Lower leg skin (tissue), 4 donors: Measurements from ENCODE around the gene SHBG. TPM values are rescaled to one million over a fixed set of nuclear protein-coding genes. Genes with fewer than 3 reads are reported as not detected.
A peak's percentile ranks its signal among the peaks of the same experiment; 100 is the strongest.

Source experiments
- DNase-seq, 2 donors: peaks; one replicate each; pipeline ENCODE4 v3.0.0-alpha.2; 2019; ENCODE audit warnings: low spot score in 2 of 2
- H3K4me3 ChIP-seq: fragments of 200-600 bp; sonication (generic); 2 replicates; pipeline ENCODE4 v1.5.1; 2017; ENCODE audit warnings: mild to moderate bottlenecking, low read depth; ENCODE audit not compliant: poor library complexity, severe bottlenecking
- CTCF ChIP-seq, 3 donors: fragments of 450-650 bp; IDR thresholded peaks; one replicate each; pipeline ENCODE4 v1.5.1; 2016; ENCODE audit warnings: antibody characterized with exemption in 3 of 3, mild to moderate bottlenecking in 3 of 3, moderate library complexity in 2 of 3
- POLR2A ChIP-seq, 2 donors: fragments of 450-650 bp; IDR thresholded peaks; one replicate each; pipeline ENCODE4 v1.6.1; 2016 to 2017; ENCODE audit warnings: antibody characterized with exemption in 2 of 2, mild to moderate bottlenecking in 1 of 2, moderate library complexity in 1 of 2
- WGBS, 2 donors: methylation state at CpG; one replicate each; pipeline ENCODE4 v1.1.5; 2018; 5-methylcytosine and 5-hydroxymethylcytosine counted together
- intact Hi-C: fragments of 100-400 bp; cut with DNase I; formaldehyde crosslinking; loops from one replicate; pipeline ENCODE4 v1.15.0; 2023; ENCODE audit warnings: low total_unique reads
- total RNA-seq, 4 donors: library from RNA; depleted of rRNA; stranded (reverse); fragments of >200 nt; gene quantifications; one replicate each; pipeline ENCODE4 v1.1.0, GENCODE V29; 2016

SHBG gene
- total RNA-seq, 4 donors from 2014 or later = not detected

- 50 to 65% methylated on average over 9 of the region's 9 CpGs for whole genome bisulfite sequencing, 2 donors
- no peak for TF ChIP-seq POLR2A (IDR thresholded peaks at IDR 0.05)
- TF ChIP-seq CTCF (IDR thresholded peaks at IDR 0.05) = no peak
- H3K4me3 ChIP-seq = no peak overlapping the region
- intact Hi-C loops = no loop called here
- no peak for DNase-seq
Measured at GRCh38 chr17:7586673-7587419, 43.1 kb upstream of the SHBG start.

GRCh38 chr17:7587420-7588151, 42.3 kb upstream of the SHBG start:
- TF ChIP-seq CTCF (IDR thresholded peaks at IDR 0.05) (no peak), POLR2A (IDR thresholded peaks at IDR 0.05) (no peak)
- no peak overlapping the region for H3K4me3 ChIP-seq
- intact Hi-C loops = no loop called here
- 38 to 39% methylated on average over 11 to 12 of the region's 12 CpGs for WGBS, 2 donors
- no peak for DNase-seq

GRCh38 chr17:7588553-7589203, 41.3 kb upstream of the SHBG start:
- no peak for DNase-seq
- intact Hi-C loops = no loop called here
- H3K4me3 ChIP-seq = peak overlapping the region; percentile 18
- 49 to 54% methylated on average over 14 to 23 of the region's 30 CpGs for WGBS, 2 donors
- no peak for TF ChIP-seq CTCF (IDR thresholded peaks at IDR 0.05)

GRCh38 chr17:7589204-7589868, 40.6 kb upstream of the SHBG start:
- TF ChIP-seq POLR2A (IDR thresholded peaks at IDR 0.05) = no peak
- peak in 1 of 3 donors; percentile 72 for TF ChIP-seq CTCF (IDR thresholded peaks at IDR 0.05)
- intact Hi-C loops = no loop called here
- WGBS, 2 donors = 7 to 34% methylated on average over 9 to 37 of the region's 56 CpGs
- H3K4me3 ChIP-seq = peak overlapping the region; percentile 18
- peak; percentile 80 to 97 for DNase-seq

- TF ChIP-seq POLR2A (IDR thresholded peaks at IDR 0.05) (no peak), CTCF (IDR thresholded peaks at IDR 0.05) (no peak)
- peak within 1 kb of the TSS; percentile 18 for H3K4me3 ChIP-seq
- peak in 1 of 2 donors; percentile 91 for DNase-seq
- intact Hi-C loops = no loop called here
- WGBS, 2 donors = 32 to 33% methylated on average over 22 to 24 of the region's 24 CpGs
Measured at GRCh38 chr17:7589891-7590691, 39.8 kb upstream of the SHBG start, which contains the start of gene SOX15. TSS of gene SOX15 (minus strand) at chr17:7590094. CDS start at chr17:7589676, 418 bp downstream.
